ENCODE data around the gene ARHGEF17.

The ARHGEF17 gene

DNA sequence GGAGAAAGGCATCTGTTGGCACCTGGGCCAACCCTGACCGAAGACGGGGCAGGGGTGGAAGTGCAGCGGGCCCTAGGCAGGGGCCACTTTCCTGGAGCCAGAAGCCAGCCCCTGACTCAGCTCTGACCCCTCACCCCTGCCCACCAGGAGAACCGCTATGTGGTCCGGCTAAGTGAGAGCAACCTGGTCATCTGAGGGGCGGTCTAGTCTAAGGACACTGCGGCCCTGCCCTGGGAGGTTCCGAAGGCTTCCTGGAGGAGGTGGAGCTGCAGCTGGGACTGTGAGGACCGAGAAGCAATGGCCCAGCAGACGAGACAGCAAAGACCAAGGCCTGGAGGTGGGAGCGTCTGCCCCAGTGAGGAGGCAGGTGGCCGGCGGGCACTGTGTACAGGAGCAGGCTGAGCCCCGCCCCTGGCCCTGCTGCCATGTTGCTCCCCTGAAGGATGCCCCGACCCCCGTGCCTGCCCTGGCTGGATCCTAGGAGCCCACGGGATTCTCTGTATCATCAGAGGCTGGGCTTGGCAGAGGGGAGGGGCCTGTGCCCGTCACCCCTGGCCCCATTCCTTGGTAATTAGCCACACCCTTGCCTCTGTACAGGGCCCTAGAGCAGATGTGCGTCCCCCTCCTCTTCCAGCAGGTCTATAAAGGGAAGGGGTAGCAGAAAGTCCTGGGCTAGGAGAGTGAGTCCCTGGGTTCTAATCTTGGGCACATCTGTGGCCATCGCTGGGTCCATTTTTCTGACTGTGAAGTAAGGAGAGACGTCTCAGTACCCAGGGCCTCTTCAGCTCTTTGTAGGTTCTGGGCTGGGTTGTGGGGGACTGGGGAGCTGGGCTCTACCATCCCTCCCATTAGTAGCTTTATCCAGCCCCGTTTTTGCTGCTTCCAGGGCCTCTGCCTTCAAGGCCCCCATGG lies 87.5 kb downstream of the ARHGEF17 start:
- no peak for DNase-seq (ENCODE audit: low spot score)

DNA sequence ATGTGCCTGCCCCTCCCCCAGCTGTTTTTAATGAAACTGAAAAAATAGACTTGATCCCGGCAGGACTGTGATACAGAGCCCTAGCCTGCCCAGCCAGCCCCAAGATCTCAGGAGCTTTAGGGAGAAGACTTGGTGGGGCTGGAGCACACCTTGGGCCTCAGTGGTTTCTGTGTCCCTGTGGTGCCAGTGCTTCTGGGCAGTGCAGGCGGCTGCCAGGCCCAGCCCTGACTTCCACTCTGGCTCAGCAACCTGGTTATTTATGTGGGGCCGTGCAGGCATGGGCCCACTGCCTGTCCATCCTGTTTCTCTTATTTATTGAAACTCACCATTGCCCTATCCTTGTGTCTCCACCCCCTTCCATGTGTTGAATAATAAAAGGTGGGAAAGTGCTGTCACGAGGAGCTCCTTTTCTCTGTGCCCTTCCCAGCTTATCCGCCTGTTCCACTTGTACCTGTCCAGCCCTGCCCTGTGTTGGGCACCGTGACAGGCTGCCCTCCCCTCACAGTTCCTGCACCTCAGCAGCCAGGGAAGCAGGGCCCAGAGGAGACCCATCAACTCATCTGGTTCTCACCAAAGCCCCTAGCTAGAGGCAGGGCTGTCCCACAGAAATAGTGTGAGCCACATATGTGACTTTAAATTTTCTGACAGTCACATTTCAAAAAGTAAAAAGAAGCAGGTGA lies 88.3 kb downstream of the ARHGEF17 start:
- DNase-seq (ENCODE audit: low spot score), result no peak

DNA sequence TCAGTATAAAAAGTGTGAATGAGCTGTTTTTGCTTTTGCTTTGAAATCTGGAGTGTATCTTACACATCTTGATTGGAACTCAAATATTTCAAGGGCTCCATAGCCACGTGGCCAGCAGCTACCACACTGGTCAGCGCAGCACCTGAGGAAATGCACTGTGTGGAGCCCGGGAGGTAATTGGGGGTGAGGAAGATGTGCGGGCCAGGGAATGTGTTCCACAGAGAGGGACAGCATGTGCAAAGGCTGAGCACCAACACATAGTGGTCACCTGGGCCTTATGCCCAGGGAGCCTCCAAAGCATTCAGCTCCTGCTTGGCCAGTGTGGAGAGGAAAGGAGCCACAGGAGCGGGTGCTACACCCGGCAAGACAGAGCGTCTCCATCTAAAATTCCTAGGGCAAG lies 88.9 kb downstream of the ARHGEF17 start:
- DNase-seq (ENCODE audit: low spot score), result no peak

DNA sequence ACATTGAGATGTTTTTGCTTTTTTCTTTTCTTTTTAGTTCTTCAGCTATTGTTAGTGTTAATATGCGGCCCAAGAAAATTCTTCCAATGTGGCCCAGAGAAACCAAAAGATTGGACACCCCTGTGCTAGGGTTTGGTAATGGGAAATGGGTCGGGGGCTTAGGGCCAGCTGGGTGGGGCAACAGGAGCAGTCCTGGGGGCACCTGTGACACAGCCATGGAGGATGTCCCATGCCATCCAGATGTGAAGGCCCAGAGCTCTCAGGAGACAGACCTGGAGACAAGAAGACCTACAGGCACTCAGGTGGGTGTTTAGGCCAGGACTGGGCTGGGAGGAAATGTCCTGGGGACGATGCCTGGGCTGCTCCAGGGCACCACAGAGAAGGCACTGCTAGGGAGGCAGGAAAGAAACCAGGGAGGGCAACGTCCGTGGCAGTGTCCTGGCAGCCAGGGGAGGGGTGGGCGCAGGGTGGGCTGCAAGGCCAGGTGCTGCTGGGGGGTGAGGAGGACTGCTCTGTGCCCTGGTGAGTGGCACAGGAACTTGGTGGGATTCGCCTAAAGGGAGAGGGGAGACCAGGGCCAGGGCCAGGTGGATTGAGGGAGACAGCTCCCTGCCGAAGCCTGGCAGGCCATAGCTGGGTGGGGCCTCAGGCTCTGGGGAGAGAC lies 89.5 kb downstream of the ARHGEF17 start:
- no peak for DNase-seq (ENCODE audit: low spot score)

DNA sequence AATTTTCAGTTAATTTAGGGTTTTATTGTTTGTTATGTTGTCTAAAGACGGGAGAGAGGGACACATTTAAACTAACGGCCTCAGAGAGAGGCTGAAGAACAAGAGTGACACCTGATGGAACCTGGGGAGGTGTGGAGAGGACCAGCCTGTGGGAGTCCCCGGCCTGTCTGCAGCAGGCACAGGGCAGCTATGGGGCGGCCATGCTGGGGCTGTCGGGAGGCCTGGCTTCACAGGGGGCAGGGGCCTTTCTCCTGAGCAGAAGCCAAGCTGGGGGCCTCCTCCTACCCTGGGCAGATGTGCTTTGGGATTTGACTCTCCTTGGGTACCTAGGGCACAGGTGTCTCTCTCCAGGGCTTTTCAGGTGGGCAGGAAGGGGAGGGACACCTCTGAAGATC lies 90.1 kb downstream of the ARHGEF17 start:
- no peak for DNase-seq (ENCODE audit: low spot score)

DNA sequence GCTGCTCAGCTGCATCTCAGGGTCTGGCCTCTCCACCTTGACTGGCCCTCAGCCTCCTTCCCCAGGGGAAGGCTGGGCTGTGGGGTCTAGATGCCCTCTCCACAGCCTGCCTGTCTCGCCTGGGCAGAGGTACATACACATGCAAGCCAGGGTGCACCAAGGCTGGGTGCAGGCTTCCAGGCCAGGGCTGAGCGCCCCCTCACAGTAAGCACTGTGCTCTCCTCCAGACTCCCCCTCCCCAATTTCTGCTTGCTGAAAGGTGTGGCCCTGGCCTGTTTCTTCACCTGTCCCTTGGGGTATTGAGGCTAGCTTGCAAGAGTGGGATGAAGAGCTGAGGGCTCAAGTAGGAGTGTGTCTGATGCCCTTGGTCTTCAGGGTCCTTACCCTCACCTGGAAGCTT lies 90.6 kb downstream of the ARHGEF17 start:
- DNase-seq (ENCODE audit: low spot score), result no peak

DNA sequence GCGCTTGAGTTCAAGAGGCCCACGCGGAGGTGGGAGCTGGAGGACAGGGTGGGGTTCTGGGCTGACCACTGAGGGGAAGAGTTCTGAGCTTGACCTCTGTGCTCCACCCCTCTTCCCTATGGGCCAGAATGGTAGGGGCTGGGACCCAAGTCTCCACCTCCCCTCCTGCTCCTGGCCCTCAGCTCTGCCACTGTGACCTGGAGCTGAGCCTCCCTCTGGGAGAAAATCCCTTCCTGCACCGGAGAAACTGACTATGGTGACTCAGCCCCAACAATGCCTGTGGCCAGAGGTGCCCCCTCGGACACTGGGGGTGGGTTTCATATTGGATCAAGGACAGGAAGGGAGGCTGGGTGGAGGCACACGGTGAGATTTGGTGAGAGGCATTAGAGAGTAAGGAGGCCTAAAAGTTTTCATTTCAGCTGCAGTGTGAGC lies 91.1 kb downstream of the ARHGEF17 start:
- no peak for DNase-seq (ENCODE audit: low spot score)

DNA sequence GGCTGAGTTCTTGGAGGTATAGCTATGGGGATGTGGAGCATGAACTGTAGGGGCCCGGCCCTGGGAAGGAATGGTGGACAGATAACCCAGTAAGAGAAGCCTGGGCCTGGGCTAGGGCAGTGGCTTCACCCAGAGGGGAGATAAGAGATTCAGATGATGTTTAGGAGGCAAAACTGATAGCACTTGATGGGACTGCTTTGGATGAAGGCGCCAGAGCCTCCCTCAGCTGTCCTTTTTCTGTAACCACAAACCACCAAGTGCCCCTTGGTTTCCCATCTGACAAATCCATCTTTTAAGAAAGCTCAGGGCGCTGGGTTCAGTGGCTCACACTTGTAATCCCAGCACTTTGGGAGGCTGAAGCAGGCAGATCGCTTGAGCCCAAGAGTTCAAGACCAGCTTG lies 91.6 kb downstream of the ARHGEF17 start:
- no peak for DNase-seq (ENCODE audit: low spot score)

DNA sequence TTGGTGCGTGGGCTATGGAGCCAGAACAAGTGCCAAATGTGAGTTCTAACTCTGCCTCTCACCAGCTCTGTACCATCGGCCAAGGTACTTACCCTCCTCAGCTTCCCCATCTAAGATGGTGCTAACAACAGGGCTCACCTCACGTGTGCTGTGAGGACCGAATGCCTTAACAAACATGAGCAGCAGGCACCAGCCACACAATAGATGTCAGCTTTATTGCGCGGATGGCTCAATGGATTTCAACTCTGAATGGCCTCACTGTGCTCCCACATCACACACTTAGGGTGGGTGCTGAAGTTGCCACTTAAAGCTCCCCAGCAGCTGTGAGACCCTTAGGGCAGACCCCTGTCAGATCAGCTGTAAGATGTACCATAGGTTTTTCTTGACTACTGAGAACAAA lies 92.2 kb downstream of the ARHGEF17 start:
- no peak for DNase-seq (ENCODE audit: low spot score)

DNA sequence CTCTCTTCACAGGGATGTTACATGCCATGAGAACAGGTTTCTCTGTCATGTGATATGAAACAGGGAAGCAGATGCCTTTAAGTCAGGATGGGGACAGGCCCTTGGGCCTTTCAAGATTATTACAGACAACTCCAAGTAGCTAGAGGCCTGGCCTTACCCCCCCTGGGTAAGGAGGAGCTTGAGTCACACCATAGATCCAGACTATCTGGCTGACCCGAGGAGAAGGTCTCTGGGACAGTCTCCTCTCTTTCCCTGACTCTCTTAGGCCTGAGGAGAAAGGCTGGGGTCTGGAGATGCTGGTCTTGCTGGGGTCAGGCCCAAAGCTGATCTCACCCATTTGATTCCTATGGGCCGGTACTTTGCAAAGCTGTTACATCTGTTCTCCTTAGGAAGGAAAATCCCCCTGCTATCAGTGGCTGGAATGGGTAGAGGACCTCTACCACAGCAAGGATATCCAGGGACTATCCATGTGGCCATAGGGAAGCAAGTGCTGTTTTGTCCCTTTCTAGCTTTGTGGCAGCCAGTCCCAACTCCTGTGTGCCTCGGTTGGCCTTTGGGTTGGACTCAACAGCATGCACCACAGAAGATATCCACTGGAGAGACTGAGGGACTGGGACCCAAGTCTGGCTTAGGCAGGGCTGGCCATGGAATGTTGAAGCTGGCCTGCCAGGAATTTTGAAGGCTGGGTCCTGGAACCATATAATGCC lies 93.3 kb downstream of the ARHGEF17 start:
- DNase-seq (ENCODE audit: low spot score), result no peak

DNA sequence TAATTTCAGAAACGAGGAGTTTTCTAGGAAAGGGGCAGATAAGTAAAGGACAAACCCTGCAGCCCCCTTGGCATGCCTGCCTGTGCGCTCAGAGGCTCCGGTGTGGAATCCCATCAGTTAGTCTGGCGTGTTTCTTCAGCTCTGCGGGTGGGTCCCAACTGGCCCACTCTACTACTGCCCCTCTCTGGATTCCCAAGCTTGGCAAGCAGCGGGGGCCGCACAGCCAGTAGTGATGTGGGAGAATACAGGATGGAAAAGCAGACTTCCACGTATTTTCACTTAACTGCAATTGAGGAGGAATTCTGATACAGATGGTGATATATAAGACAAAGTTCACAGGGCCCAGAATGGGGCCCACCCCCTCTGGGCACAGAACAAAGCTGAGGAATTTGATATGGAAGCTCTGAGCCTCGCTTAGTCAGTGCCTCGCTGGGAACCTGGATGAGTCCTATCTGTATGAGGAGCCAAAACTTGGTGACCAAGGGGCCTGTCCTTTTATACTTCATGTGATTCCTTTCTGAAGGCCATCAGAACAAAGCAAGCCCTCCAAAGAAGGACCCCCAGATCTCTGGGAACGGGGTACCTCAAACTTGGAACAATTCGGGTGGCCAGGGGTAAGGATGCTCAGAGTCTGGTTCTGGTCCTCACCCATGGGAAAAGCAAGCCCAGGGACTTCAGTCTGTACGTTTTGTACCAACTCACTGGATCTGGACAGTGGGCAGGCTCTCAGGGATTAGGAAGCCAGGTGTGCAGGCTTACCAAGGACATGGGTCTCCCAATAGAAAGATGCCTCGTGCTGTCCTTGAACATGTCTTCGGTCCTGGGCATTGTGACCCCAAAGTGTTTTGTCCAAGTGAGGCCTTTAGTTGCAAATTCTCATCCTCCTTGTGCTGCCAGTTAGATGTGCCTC lies 94.1 kb downstream of the ARHGEF17 start:
- no peak for DNase-seq (ENCODE audit: low spot score)

DNA sequence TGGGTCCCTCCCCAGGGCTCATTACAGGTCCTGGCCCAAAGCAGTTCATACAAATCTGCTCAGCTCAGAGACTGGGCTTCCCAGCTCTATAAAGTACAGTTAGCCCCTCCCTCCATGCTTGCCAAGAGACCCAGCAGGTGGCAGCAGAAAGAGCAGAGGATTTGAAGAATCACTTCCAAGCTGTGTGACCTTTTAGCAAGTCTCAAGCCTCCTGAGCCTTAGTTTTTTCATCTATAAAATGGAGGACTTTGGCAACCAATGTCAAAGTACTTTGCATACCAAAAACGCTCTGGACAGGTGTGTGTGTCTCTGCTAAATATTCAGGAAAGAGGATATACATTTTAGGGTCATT lies 94.7 kb downstream of the ARHGEF17 start:
- DNase-seq (ENCODE audit: low spot score), result no peak

DNA sequence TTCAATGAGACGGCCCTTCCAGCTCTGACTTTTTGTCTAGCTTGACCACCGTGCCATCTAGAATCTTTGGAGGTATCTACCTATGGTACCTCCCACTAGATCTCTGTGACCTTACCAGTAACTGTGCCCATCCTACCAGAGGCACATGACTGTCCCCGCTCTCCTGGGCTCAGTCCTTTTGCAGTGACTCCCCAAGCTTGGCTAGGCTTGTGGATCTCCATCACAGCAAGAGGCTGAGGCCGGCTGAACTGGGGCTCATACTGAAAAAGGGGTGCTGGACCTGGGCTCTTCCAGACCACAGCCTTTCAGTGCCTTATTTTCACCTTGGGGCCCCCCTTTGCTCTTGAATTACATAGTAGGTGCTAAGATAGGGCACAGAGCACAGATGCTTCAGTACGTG lies 95.5 kb downstream of the ARHGEF17 start:
- no peak for DNase-seq (ENCODE audit: low spot score)

DNA sequence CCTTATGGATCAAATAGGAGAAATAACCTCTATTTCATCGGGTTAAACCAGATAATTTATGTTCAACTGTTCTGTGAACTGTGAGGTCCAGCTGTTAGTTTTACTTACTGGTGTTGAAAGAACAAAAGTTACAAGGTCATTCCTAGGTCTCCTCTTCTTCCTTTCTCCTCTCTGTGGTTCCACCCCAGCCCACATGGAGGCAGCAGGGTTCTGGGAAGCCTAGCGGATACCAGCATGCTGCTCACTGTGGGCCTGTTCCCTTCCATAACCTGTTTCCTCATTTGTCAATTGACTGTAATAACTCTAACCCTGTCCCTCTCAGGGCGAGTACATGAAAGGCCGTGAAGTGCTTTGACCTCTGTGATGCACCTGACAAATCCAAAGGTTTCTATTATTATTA lies 96.0 kb downstream of the ARHGEF17 start:
- peak; percentile 73 for DNase-seq (ENCODE audit: low spot score)

DNA sequence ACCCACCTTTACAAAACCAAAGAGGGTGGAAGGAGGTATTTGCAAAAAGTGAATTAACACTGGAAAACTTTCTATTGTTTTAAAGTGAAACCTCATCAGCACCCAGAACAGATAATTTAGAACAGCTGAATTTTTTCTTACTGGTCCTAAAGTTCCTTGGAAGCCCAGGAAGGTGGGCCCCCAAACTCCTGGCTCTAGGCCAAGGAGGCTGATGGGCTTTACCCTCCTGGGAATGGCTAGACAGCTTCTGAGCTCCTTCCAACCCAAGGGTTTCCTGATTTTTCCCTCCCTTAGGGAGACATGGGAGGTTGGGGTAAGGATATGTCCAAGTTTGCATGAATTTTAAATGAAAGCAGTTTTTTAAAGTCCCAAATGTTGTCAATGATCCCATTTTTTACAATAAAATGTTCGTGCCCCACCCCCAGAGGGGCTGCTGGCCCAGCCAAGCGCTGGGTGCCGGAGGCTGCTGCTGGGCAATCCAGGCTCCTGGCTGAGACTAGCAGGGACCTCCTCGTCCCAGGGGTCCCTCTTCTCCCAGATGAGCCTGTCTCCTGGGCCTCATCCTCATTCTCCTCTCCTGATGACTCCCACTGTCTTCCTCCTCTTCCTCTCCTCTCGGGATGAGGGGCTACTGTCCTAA lies 96.5 kb downstream of the ARHGEF17 start:
- no peak for DNase-seq (ENCODE audit: low spot score)

DNA sequence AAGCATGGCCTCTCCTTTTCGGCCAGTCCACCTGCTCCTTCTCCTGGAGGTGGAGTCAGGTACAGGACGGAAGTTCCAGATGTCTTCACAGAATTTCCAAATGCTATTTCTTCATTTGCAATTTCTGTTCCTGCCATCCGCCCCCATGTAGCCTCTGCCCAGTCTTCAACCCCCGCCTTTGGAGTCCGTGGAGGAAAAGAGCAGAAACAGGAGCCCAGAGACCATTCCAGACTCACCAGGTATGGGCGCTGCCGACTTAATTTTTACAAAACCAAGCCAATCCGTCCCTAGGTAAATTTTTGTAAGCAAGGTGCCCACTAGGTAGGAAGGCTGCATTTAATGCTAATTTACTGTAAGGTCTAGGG lies 97.1 kb downstream of the ARHGEF17 start:
- no peak for DNase-seq (ENCODE audit: low spot score)

DNA sequence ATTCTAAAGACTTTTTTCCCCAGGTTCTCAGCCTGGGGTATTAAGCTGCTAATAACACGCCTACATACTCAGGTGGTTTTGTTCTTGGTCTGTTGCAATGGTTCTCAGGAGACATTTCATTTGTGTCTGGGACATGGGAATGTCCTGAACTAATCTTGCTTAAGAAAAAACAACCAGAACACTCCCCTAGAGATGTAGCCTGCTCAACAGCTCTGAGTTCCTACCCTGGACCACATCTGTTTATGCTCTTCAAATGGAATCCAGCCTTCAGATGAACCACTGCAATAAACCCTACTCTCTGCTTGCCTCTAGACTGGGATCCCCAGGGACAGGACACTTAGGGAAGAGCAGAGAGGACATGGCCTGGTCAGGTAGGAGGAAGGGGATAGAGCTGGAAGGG lies 98.1 kb downstream of the ARHGEF17 start:
- DNase-seq (ENCODE audit: low spot score), result no peak

DNA sequence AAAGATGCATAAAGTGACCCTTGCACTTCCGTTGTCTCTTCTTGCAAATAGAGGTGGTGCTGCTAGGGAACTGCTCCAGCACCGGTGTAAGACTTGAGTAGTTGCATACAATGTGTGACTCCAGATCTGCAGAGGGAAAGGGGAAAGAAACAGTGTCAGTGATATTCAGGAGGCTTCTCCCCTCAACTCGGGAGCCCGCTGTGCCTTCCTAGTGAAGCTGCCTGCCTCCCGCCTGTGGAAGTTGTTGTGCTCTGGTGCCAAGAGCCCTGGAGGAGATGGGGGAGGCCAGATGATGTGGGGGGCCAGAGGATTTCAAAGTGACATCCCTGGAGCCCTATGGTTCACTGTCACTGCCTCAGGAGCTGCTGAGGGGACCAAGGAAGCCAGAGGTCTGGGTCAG lies 98.5 kb downstream of the ARHGEF17 start:
- DNase-seq (ENCODE audit: low spot score), result no peak

DNA sequence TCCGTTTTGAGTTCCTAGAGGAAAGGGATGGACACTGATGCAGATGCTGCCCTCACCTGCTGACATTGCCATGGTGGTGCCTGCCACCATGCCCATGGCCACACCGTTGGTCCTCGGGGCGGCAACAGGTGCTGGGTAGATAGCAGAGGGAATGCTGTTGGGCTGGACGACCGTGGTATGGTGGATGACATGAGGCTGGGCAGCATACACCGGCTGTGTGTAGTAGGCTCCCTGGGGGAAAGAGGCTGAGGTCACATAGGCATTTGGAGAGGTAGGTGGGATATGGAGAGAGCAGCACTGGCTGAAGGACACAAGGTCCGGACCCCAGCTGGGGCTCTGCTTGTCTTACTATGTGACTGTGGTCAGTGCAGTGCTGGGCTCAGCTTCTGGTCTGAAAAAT lies 101.4 kb downstream of the ARHGEF17 start:
- no peak for DNase-seq (ENCODE audit: low spot score)

DNA sequence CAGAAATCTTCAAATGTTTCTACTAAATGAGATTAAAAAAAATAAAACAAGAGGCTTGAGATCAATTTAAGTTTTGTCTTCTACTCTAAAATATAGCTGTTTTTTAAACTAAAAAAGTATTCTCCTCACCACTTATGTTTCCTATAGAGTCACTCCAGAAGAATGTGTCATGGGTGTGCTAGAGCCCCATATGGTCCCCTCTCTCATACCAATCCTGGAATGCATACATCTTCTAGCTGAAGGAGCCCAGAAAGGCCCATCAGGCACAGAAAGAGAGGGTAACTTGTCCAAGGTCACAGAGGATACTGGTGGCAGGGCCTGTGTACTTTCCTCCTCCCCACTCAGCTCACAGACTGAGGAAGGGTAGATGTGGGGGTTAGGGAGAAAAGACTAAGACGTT lies 102.6 kb downstream of the ARHGEF17 start:
- no peak for DNase-seq (ENCODE audit: low spot score)

DNA sequence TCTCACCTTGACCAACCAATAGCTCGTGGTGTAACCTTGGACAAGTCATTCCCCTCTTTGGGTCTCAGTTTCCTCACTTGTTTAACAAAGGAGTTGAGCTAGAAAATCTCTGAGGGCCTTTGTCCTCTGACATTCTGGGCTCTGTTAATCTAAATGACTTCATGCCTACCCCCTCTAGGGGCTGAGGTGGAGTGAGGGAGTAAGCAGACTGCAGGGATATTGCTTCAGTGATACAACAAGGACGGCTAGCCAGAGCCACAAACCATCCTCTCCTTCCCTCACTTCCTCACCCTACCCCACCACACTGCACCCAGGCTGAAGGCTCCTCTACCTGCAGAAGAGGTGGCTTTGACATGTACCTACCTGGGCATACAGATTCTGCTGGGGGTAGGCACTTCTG lies 103.0 kb downstream of the ARHGEF17 start:
- DNase-seq (ENCODE audit: low spot score), result no peak
